ENCODE results near the gene PTTG1IP. TPM values are rescaled to one million over a fixed set of nuclear protein-coding genes. Genes with fewer than 3 reads are reported as not detected.

PTTG1IP gene
- total RNA-seq, 6 experiments from 2014 or later: 241 to 290 (median 277) TPM

DNA sequence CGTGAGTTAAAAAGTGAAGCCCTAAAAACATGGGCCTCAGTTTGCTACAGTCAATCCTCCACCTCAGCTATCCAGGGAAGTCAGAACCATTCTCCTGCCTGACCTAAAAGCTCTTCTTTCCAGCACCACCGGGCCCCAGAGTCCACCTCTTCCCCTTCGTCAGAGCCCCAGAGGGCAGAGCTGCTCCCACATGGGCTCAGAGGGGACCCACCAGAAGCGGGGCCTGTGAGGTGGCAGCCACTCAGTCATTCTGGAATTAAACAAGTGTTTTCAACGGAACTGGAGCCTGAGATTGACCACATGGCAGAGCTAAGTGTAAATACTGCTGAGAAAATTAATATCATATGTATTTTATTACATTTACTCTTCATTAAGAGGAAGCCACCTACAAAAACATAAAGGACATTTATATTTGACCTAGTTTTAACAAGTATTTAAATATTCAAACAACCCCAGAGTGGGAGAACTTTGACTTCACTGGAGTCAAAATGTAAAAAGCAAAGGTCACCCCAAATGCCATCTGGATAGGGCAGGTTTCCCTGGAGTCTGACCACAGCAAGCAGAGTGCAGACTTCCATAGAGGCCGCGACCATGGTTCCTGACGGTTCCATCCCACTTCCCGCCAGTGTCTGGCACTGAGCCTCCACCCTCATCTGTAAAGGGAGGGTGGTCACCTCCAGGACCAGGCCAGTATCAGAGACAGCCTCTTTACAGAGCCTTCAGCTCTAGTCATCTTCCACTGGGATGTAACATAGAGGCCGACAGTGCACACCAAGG is 57.5 kb downstream of the PTTG1IP start:
- Mint-ChIP-seq H3K36me3 (ENCODE audit: low read depth) (peaks cover 11% of the 10 kb centered on the region; the same call in 1 of the 2 replicates), H3K27ac (peak overlapping the region; percentile 22; the same call in 1 of the 2 replicates), H3K9me3 (no peaks in the 10 kb centered on the region), H3K4me1 (ENCODE audit: low read depth) (peaks cover 33% of the 10 kb centered on the region), H3K27me3 (ENCODE audit: insufficient read depth) (no peaks in the 10 kb centered on the region; the same call in 1 of the 2 replicates), H3K4me3 (peak overlapping the region; percentile 83)
- no peak for DNase-seq
- TF ChIP-seq, protein P1, sequence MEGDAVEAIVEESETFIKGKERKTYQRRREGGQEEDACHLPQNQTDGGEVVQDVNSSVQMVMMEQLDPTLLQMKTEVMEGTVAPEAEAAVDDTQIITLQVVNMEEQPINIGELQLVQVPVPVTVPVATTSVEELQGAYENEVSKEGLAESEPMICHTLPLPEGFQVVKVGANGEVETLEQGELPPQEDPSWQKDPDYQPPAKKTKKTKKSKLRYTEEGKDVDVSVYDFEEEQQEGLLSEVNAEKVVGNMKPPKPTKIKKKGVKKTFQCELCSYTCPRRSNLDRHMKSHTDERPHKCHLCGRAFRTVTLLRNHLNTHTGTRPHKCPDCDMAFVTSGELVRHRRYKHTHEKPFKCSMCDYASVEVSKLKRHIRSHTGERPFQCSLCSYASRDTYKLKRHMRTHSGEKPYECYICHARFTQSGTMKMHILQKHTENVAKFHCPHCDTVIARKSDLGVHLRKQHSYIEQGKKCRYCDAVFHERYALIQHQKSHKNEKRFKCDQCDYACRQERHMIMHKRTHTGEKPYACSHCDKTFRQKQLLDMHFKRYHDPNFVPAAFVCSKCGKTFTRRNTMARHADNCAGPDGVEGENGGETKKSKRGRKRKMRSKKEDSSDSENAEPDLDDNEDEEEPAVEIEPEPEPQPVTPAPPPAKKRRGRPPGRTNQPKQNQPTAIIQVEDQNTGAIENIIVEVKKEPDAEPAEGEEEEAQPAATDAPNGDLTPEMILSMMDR (IDR thresholded peaks at IDR 0.05): no peak

- TF ChIP-seq, protein P1 (IDR thresholded peaks at IDR 0.05): no peak
- Mint-ChIP-seq H3K9me3 (no peaks in the 10 kb centered on the region), H3K27me3 (ENCODE audit: insufficient read depth) (no peaks in the 10 kb centered on the region; the same call in 1 of the 2 replicates), H3K4me1 (ENCODE audit: low read depth) (peaks cover 25% of the 10 kb centered on the region), H3K27ac (no peak overlapping the region; the same call in 1 of the 2 replicates), H3K4me3 (no peak overlapping the region), H3K36me3 (ENCODE audit: low read depth) (peaks cover 11% of the 10 kb centered on the region; the same call in 1 of the 2 replicates)
- no peak for DNase-seq
Observed at GRCh38 chr21:44815225-44815624, 58.3 kb downstream of the PTTG1IP start.

GRCh38 chr21:44814498-44815023 is 58.9 kb downstream of the PTTG1IP start:
- no peak overlapping the region for H3K4me3 Mint-ChIP-seq

DNA sequence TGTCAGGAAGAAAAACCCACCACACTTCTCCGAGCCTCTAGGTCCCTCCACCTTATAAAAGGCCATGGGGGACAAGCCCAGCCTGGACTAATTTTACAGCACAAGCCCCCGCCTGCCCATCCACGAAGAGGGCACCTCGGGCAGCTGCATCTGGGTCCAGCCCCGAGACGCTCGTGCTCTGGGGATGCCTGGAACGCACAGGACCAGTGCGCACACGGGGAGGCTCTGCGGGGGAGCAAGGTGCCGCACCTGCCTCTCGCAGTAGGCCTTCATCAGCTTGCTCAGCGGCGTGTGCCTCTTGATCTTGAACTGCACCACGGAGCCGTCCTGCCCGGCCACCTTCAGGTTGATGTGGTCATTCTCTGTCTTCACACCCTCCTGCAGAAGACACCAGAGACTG is 59.8 kb downstream of the PTTG1IP start:
- 0 out of 2 replicates have a peak, but pooled peaks cover 4% of the 10 kb centered on the region for H3K36me3 Mint-ChIP-seq (ENCODE audit: low read depth)
- no peak for DNase-seq
- H3K27me3 Mint-ChIP-seq (ENCODE audit: insufficient read depth): no peaks in the 10 kb centered on the region; the same call in 1 of the 2 replicates
- H3K4me3 Mint-ChIP-seq: no peak overlapping the region
- H3K9me3 Mint-ChIP-seq: no peaks in the 10 kb centered on the region
- no peak overlapping the region for H3K27ac Mint-ChIP-seq
- H3K4me1 Mint-ChIP-seq (ENCODE audit: low read depth): peaks cover 19% of the 10 kb centered on the region
- TF ChIP-seq, protein P1 (IDR thresholded peaks at IDR 0.05): no peak

More at GRCh38 chr21:44814498-44815023, 58.9 kb downstream of the PTTG1IP start:
- no peak for DNase-seq
- peaks cover 6% of the 10 kb centered on the region; the same call in 1 of the 2 replicates for H3K36me3 Mint-ChIP-seq (ENCODE audit: low read depth)
- H3K27me3 Mint-ChIP-seq (ENCODE audit: insufficient read depth): no peaks in the 10 kb centered on the region; the same call in 1 of the 2 replicates
- H3K4me1 Mint-ChIP-seq (ENCODE audit: low read depth): peaks cover 19% of the 10 kb centered on the region
- no peak overlapping the region for H3K27ac Mint-ChIP-seq
- TF ChIP-seq, protein P1 (IDR thresholded peaks at IDR 0.05): no peak
- H3K9me3 Mint-ChIP-seq: no peaks in the 10 kb centered on the region

DNA sequence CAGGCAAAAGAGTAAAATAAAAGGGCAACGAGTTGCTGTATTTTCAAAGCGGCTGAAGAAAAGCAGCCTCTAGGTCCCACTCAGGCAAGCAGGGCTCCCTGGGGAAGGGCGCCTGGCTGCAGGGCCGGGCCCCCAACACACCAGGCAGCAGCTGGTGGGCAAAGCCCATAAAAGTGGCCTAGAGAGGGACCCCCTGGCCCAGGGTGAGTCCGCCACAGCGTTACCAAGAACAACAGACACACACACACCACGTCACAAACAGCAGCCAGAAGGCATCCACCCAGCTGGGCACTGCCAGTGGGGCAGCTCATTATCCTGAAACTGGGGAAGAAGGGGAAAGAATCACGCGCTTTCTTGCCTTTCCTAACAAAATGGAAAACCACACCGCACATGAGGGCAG is 60.3 kb downstream of the PTTG1IP start:
- no peak for DNase-seq
- H3K9me3 Mint-ChIP-seq: no peaks in the 10 kb centered on the region
- no peak overlapping the region for H3K4me3 Mint-ChIP-seq
- 0 out of 2 replicates have a peak, but pooled peaks cover 4% of the 10 kb centered on the region for H3K36me3 Mint-ChIP-seq (ENCODE audit: low read depth)
- no peak overlapping the region for H3K27ac Mint-ChIP-seq
- no peaks in the 10 kb centered on the region; the same call in 1 of the 2 replicates for H3K27me3 Mint-ChIP-seq (ENCODE audit: insufficient read depth)
- peaks cover 19% of the 10 kb centered on the region for H3K4me1 Mint-ChIP-seq (ENCODE audit: low read depth)
- TF ChIP-seq, protein P1 (IDR thresholded peaks at IDR 0.05): no peak
